HCT116 (cell line): ENCODE results near the gene COL18A1. TPM values are rescaled to one million over a fixed set of nuclear protein-coding genes. Genes with fewer than 3 reads are reported as not detected.

Experiments used
- ATAC-seq: fragments of 200-7000 bp; cut with Tn5 transposase; 2 replicates; pipeline ENCODE4 v1.9.1; 2020; ENCODE audit warnings: mild to moderate bottlenecking, moderate library complexity
- BruUV-seq: library from RNA; stranded (reverse); fragments of 400-500 nt; replicated peaks from 2 replicates; lab custom pipeline; 2021; lab: Mats Ljungman, UMichigan
- CTCF ChIA-PET: fragments of 300-600 bp; sonication (Branson Sonifier 250); formaldehyde crosslinking; loops from one replicate; lab custom pipeline; 2021; ENCODE audit warnings: antibody characterized with exemption; lab: Charles Lee
- POLR2A ChIA-PET: fragments of 300-600, 350-600 bp; sonication (Branson Sonifier 250); formaldehyde crosslinking; loops from one replicate; lab custom pipeline; 2021; ENCODE audit warnings: antibody characterized with exemption; lab: Charles Lee
- RAD21 ChIA-PET, 2 experiments: fragments of 300-600 bp; sonication (Branson Sonifier 250); formaldehyde crosslinking; loops; one replicate each; lab custom pipeline; 2023; ENCODE audit warnings: low total read pairs in 2 of 2; ENCODE audit not compliant: uncharacterized antibody in 2 of 2, unreplicated experiment in 2 of 2, low non-redundant PET in 1 of 2; lab: Charles Lee
- DNase-seq: peaks from one replicate; pipeline ENCODE4 v3.0.0-alpha.2; 2010; ENCODE audit warnings: low read depth, low spot score
- H2AFZ ChIP-seq: fragments of 200-600 bp; shearing (Covaris generic), sonication (generic); 2 replicates; pipeline ENCODE4 v1.6.1; 2017; ENCODE audit warnings: low read depth, mixed run types, mixed read lengths, antibody characterized with exemption, low read length; ENCODE audit not compliant: poor library complexity, severe bottlenecking
- H3K27ac ChIP-seq: 2 replicates; pipeline ENCODE4 v1.5.1; 2012; ENCODE audit warnings: low read depth, low read length
- H3K27me3 ChIP-seq: fragments of 200-600 bp; sonication (generic); 2 replicates; pipeline ENCODE4 v1.6.1; 2016; ENCODE audit warnings: mixed run types, low read length, mixed read lengths; ENCODE audit not compliant: insufficient read depth
- H3K36me3 ChIP-seq, 2 experiments: fragments of 200-500 bp in 1 of 2; fragments of 200-600 bp in 1 of 2; sonication (Bioruptor generic) in 1 of 2; sonication (generic) in 1 of 2; 2 replicates each; pipeline versions ENCODE4 v1.5.1 to v1.6.1; 2014 to 2016; ENCODE audit warnings: low read length in 2 of 2, inconsistent platforms in 1 of 2, mixed read lengths in 1 of 2, mixed run types in 1 of 2; ENCODE audit not compliant: insufficient read depth in 2 of 2, control insufficient read depth in 1 of 2
- H3K4me1 ChIP-seq, 2 experiments: fragments of 200-600 bp in 1 of 2; sonication (generic) in 1 of 2; 2 replicates each; pipeline versions ENCODE4 v1.5.1 to v1.6.1; 2012 to 2017; ENCODE audit warnings: low read length in 2 of 2, inconsistent platforms in 1 of 2, mild to moderate bottlenecking in 1 of 2, mixed read lengths in 1 of 2, mixed run types in 1 of 2, moderate library complexity in 1 of 2; ENCODE audit not compliant: insufficient read depth in 2 of 2, control insufficient read depth in 1 of 2
- H3K4me2 ChIP-seq: fragments of 200-600 bp; sonication (generic); 2 replicates; pipeline ENCODE4 v1.6.1; 2017; ENCODE audit warnings: mixed run types, low read length, mixed read lengths
- H3K4me3 ChIP-seq, 2 experiments: fragments of 200-600 bp in 1 of 2; sonication (generic) in 1 of 2; replicated peaks in 1 of 2; 2 replicates each; pipeline ENCODE4 v1.5.1; 2011 to 2016; ENCODE audit warnings: low read length in 2 of 2, control low read depth in 1 of 2, low read depth in 1 of 2, mild to moderate bottlenecking in 1 of 2, mixed read lengths in 1 of 2, mixed run types in 1 of 2
- H3K79me2 ChIP-seq: fragments of 200-600 bp; sonication (generic); 2 replicates; pipeline ENCODE4 v1.6.1; 2017; ENCODE audit warnings: mild to moderate bottlenecking, mixed run types, low read length, moderate library complexity, mixed read lengths; ENCODE audit not compliant: insufficient read depth
- H3K9ac ChIP-seq: fragments of 200-600 bp; sonication (generic); 2 replicates; pipeline ENCODE4 v1.6.1; 2016; ENCODE audit warnings: low read length, mixed read lengths
- H3K9me2 ChIP-seq: fragments of 200-600 bp; sonication (generic), shearing (Covaris generic); 2 replicates; pipeline ENCODE4 v1.6.1; 2017; ENCODE audit warnings: mixed run types, mild to moderate bottlenecking, moderate library complexity; ENCODE audit not compliant: insufficient read depth
- H3K9me3 ChIP-seq, 2 experiments: fragments of 200-500 bp in 1 of 2; fragments of 200-600 bp in 1 of 2; sonication (Bioruptor generic) in 1 of 2; sonication (generic) in 1 of 2; 2 replicates each; pipeline ENCODE4 v1.6.1; 2014 to 2017; ENCODE audit warnings: low read length in 2 of 2, mixed read lengths in 2 of 2, inconsistent platforms in 1 of 2, low read depth in 1 of 2, mild to moderate bottlenecking in 1 of 2, mixed run types in 1 of 2, moderate library complexity in 1 of 2; ENCODE audit not compliant: control insufficient read depth in 1 of 2, insufficient read depth in 1 of 2
- H4K20me1 ChIP-seq: fragments of 200-600 bp; sonication (generic), shearing (Covaris generic); 2 replicates; pipeline ENCODE4 v1.6.1; 2017; ENCODE audit warnings: mixed run types, mild to moderate bottlenecking, moderate library complexity; ENCODE audit not compliant: insufficient read depth
- CBX3 ChIP-seq: IDR thresholded peaks from 2 replicates; pipeline ENCODE4 v1.6.1; 2012; ENCODE audit warnings: low read depth
- EGR1 ChIP-seq: IDR thresholded peaks from 2 replicates; pipeline ENCODE4 v1.6.1; 2012; ENCODE audit warnings: low read depth
- ELF1 ChIP-seq: IDR thresholded peaks from 2 replicates; pipeline ENCODE4 v1.6.1; 2012; ENCODE audit warnings: low read depth, borderline replicate concordance
- EZH2 ChIP-seq: fragments of 200-600 bp; sonication (generic); IDR thresholded peaks from 2 replicates; pipeline ENCODE4 v1.6.1; 2017; ENCODE audit warnings: antibody characterized with exemption, mixed run types
- FOSL1 ChIP-seq: IDR thresholded peaks from 2 replicates; pipeline ENCODE4 v1.6.1; 2012; ENCODE audit warnings: low read depth
- POLR2A ChIP-seq: IDR thresholded peaks from 2 replicates; pipeline ENCODE4 v1.7.0; 2011; ENCODE audit warnings: borderline replicate concordance; ENCODE audit not compliant: insufficient read depth, insufficient read length; ENCODE audit errors: extremely low read depth
- POLR2AphosphoS5 ChIP-seq: IDR thresholded peaks from 2 replicates; pipeline ENCODE4 v1.6.1; 2011; ENCODE audit warnings: mild to moderate bottlenecking, low read depth, low read length, moderate library complexity
- RAD21 ChIP-seq: IDR thresholded peaks from 2 replicates; pipeline ENCODE4 v1.6.1; 2012; ENCODE audit warnings: low read depth, mild to moderate bottlenecking
- SIN3A ChIP-seq: IDR thresholded peaks from 2 replicates; pipeline ENCODE4 v1.6.1; 2012; ENCODE audit warnings: low read depth
- SRF ChIP-seq: IDR thresholded peaks from 2 replicates; pipeline ENCODE4 v1.6.1; 2012; ENCODE audit warnings: low read depth
- YY1 ChIP-seq: IDR thresholded peaks from 2 replicates; pipeline ENCODE4 v1.6.1; 2011; ENCODE audit warnings: low read length, low read depth, moderate library complexity, mild to moderate bottlenecking; ENCODE audit not compliant: insufficient replicate concordance; ENCODE audit errors: extremely low read depth
- ZFX ChIP-seq: fragments of 450-650 bp; IDR thresholded peaks from 2 replicates; pipeline ENCODE4 v1.6.1; 2017
- intact Hi-C: fragments of 100-400 bp; cut with micrococcal nuclease; formaldehyde crosslinking; loops from 2 replicates; pipeline ENCODE4 v1.10.0; 2022
- total RNA-seq: library from RNA; stranded (reverse); gene quantifications from one replicate; pipeline ENCODE4 v1.2.1, GENCODE V29; 2021; ENCODE audit not compliant: unreplicated experiment
- TF ChIP-seq, protein P1 (sequence below): IDR thresholded peaks from 2 replicates; pipeline ENCODE4 v1.6.1; 2012
- TF ChIP-seq, protein P2 (sequence below): IDR thresholded peaks from 2 replicates; pipeline ENCODE4 v1.6.1; 2011; ENCODE audit warnings: mild to moderate bottlenecking, low read length, moderate library complexity; ENCODE audit not compliant: insufficient replicate concordance; ENCODE audit errors: extremely low read depth

Gene COL18A1
- total RNA-seq, 1 experiment from 2014 or later = 59.5 TPM

DNA sequence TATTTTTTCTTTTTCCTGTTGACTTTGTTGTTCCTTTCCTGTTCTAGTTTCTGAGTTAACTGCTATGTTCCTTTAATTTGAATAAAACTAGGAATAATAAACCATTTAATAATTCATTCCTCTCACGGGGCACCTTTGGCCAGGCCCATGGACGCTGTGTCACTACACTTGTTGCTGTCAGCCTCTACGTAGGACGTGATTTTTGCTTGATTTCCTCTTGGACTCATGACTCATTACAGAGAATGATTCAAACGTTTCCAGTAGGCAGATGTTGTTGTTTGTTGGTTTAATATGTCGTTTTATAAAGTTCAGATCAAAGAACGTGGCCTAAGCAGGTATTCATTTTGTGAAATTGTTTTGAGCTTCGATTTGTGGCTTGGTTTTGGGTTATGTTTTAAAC lies 146.4 kb downstream of the COL18A1 start:
- no peak for ATAC-seq
- peak overlapping the region; percentile 21; the same call in 1 of the 2 replicates for H3K9ac ChIP-seq
- no peaks in the 10 kb centered on the region for H3K36me3 ChIP-seq
- no peaks in the 10 kb centered on the region for H3K27me3 ChIP-seq
- peak; percentile 63 for DNase-seq
- H3K27ac ChIP-seq = peak overlapping the region; percentile 46; the same call in 1 of the 2 replicates
- peak overlapping the region; percentile 55 for H3K4me2 ChIP-seq
- H3K4me3 ChIP-seq = no peak overlapping the region
- intact Hi-C loops = loop anchor here (5.0 to 10.0 kb wide), 2 partner anchors 91 to 373 kb away; partner anchors contain the start of gene PCBP3
- no peak overlapping the region for H2AFZ ChIP-seq
- BruUV-seq = no TSS peak
- no peaks in the 10 kb centered on the region for H3K79me2 ChIP-seq
- peaks cover 12 to 35% of the 10 kb centered on the region in 2 experiments for H3K4me1 ChIP-seq
- TF ChIP-seq POLR2AphosphoS5 (no peak), FOSL1 (no peak), ZFX (no peak), EZH2 (no peak), ELF1 (no peak), SIN3A (no peak), CBX3 (no peak), RAD21 (no peak), YY1 (no peak), EGR1 (no peak), SRF (no peak), POLR2A (no peak)
- TF ChIP-seq, protein P1, sequence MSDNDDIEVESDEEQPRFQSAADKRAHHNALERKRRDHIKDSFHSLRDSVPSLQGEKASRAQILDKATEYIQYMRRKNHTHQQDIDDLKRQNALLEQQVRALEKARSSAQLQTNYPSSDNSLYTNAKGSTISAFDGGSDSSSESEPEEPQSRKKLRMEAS = no peak
- TF ChIP-seq, protein P2, sequence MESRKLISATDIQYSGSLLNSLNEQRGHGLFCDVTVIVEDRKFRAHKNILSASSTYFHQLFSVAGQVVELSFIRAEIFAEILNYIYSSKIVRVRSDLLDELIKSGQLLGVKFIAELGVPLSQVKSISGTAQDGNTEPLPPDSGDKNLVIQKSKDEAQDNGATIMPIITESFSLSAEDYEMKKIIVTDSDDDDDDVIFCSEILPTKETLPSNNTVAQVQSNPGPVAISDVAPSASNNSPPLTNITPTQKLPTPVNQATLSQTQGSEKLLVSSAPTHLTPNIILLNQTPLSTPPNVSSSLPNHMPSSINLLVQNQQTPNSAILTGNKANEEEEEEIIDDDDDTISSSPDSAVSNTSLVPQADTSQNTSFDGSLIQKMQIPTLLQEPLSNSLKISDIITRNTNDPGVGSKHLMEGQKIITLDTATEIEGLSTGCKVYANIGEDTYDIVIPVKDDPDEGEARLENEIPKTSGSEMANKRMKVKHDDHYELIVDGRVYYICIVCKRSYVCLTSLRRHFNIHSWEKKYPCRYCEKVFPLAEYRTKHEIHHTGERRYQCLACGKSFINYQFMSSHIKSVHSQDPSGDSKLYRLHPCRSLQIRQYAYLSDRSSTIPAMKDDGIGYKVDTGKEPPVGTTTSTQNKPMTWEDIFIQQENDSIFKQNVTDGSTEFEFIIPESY = no peak
- H3K9me3 ChIP-seq = no peaks in the 10 kb centered on the region
- H3K9me2 ChIP-seq = no peaks in the 10 kb centered on the region
- POLR2A ChIA-PET = no interaction called here
- RAD21 ChIA-PET = no interaction called here
- no peaks in the 10 kb centered on the region for H4K20me1 ChIP-seq
- CTCF ChIA-PET = no interaction called here
